Rectal smooth muscle tissue (tissue), 1 donor: ENCODE data around the gene HDDC2.

ENCODE experiments used
- H3K27ac ChIP-seq: one replicate; pipeline ENCODE4 v1.7.0; 2013; ENCODE audit warnings: low read depth, low read length, inconsistent platforms
- H3K27me3 ChIP-seq: one replicate; pipeline ENCODE4 v1.7.0; 2013; ENCODE audit warnings: low read length; ENCODE audit not compliant: control insufficient read depth, insufficient read depth
- H3K36me3 ChIP-seq: one replicate; pipeline ENCODE4 v1.7.0; 2013; ENCODE audit warnings: low read length; ENCODE audit not compliant: control insufficient read depth, insufficient read depth
- H3K4me1 ChIP-seq: one replicate; pipeline ENCODE4 v1.7.0; 2013; ENCODE audit warnings: low read length; ENCODE audit not compliant: control insufficient read depth, insufficient read depth
- H3K4me3 ChIP-seq: one replicate; pipeline ENCODE4 v1.7.0; 2013; ENCODE audit warnings: low read length
- H3K9ac ChIP-seq: one replicate; pipeline ENCODE4 v1.7.0; 2013; ENCODE audit warnings: low read length

Gene HDDC2

DNA sequence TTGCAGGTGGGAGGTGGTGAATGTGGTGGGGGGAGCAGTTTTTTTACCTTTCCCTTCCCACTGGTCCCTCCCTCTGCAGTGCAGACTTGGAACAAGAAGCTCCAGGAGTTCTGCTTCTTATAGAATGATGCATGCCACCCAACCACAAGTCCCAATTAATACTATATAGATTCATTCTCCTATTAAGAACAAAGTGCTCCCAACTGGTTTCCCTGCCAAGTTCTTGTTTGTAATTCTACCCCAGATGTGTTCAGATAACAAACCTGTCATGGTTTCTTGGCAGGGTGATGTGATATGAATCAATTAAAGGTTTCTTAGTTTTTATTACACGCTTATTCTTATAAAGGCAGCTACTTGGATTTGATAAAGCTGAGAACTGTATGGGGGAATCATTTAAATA is 23.9 kb downstream of the HDDC2 start:
- no peak overlapping the region for H3K27ac ChIP-seq
- H3K9ac ChIP-seq = no peak overlapping the region
- H3K36me3 ChIP-seq = peaks cover 11% of the 10 kb centered on the region
- H3K4me3 ChIP-seq = no peak overlapping the region
- H3K27me3 ChIP-seq = no peaks in the 10 kb centered on the region
- H3K4me1 ChIP-seq = no peaks in the 10 kb centered on the region

DNA sequence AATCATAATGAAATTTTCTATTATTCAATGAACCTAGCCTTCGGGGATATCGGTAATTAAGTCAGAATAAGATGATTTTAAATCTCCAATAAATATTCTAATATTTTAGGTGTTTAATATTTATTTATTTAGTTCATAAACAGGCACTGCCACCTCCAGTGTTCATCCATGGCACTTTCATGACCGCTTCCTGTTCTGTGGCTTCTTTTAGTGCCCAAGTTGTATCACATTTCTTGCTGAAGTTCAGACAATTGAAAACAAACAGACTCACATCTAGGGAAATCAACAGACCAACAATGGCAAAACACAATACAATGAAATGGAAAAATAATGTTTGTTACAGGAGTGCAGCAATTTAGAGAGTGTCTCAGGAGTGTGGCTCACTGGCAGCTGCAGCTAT is 26.0 kb downstream of the HDDC2 start:
- H3K9ac ChIP-seq = no peak overlapping the region
- H3K4me1 ChIP-seq = no peaks in the 10 kb centered on the region
- no peaks in the 10 kb centered on the region for H3K27me3 ChIP-seq
- H3K36me3 ChIP-seq = peaks cover 11% of the 10 kb centered on the region
- H3K4me3 ChIP-seq = no peak overlapping the region
- H3K27ac ChIP-seq = no peak overlapping the region

- Histone ChIP-seq H3K27ac (no peak overlapping the region), H3K36me3 (peaks cover 6% of the 10 kb centered on the region), H3K9ac (no peak overlapping the region), H3K4me3 (no peak overlapping the region), H3K27me3 (no peaks in the 10 kb centered on the region), H3K4me1 (no peaks in the 10 kb centered on the region)
Observed at GRCh38 chr6:125274935-125275334, 26.8 kb downstream of the HDDC2 start.

GRCh38 chr6:125273965-125274364 is 27.8 kb downstream of the HDDC2 start:
- Histone ChIP-seq H3K27me3 (no peaks in the 10 kb centered on the region), H3K9ac (no peak overlapping the region), H3K36me3 (peaks cover 6% of the 10 kb centered on the region), H3K4me3 (no peak overlapping the region), H3K27ac (no peak overlapping the region), H3K4me1 (no peaks in the 10 kb centered on the region)

- no peaks in the 10 kb centered on the region for H3K4me1 ChIP-seq
- H3K27me3 ChIP-seq = no peaks in the 10 kb centered on the region
- H3K36me3 ChIP-seq = peaks cover 6% of the 10 kb centered on the region
- no peak overlapping the region for H3K4me3 ChIP-seq
- no peak overlapping the region for H3K9ac ChIP-seq
- H3K27ac ChIP-seq = no peak overlapping the region
Observed at GRCh38 chr6:125273251-125273650, 28.5 kb downstream of the HDDC2 start.

DNA sequence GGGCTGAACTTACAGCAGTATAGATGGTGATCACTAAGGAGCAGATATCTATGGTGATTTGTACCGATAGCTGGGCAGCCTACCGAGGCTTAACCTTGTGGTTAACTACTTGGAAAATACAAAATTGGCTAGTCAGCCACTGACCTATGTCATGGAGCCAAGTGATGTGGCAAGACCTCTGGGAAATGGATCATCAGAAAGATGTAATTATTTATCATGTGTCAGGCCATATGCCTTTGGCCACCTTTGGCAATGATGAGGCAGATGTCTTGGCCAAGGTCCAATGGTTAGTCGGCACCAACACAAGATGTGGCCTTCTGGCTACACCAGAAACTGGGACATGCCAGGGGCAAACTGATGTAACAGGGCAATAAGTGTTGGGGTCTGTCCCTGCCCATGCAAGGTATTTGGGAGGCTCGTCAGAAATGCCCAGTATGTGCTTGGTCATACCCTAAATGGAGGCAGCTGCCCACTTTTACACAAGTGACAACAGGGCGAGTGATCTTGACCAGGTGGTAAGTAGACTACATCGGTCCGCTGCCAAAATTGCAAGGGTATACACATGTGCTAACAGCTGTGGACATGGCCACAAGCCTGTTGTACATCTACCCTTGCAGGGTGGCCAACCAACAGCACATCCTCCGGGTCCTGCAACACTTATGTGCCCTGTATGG is 30.1 kb downstream of the HDDC2 start:
- Histone ChIP-seq H3K4me1 (no peaks in the 10 kb centered on the region), H3K27me3 (no peaks in the 10 kb centered on the region), H3K4me3 (no peak overlapping the region), H3K36me3 (peaks cover 6% of the 10 kb centered on the region), H3K9ac (no peak overlapping the region), H3K27ac (no peak overlapping the region)

DNA sequence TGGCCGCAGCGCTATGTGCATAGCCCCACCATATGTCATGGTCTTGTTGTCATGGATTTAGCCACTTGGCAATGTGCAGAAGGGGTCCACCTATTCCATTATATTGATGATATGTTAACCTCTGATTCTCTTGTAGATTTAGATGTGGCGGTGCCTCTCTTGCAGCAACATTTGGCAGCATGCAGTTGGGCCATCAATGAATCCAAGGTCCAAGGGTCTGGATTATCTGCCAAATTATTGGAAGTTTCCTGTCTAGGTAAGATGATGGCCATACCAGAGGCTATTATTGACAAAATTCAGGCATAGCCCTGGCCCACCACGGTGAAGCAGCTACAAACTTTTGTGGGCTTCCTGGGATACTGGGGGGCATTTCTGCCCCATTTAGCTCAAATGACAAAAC is 31.4 kb downstream of the HDDC2 start:
- H3K4me3 ChIP-seq = no peak overlapping the region
- no peaks in the 10 kb centered on the region for H3K27me3 ChIP-seq
- H3K36me3 ChIP-seq = peaks cover 6% of the 10 kb centered on the region
- H3K9ac ChIP-seq = no peak overlapping the region
- no peaks in the 10 kb centered on the region for H3K4me1 ChIP-seq
- no peak overlapping the region for H3K27ac ChIP-seq

GRCh38 chr6:125269328-125269985 is 32.3 kb downstream of the HDDC2 start:
- Histone ChIP-seq H3K27me3 (no peaks in the 10 kb centered on the region), H3K9ac (no peak overlapping the region), H3K27ac (no peak overlapping the region), H3K4me3 (no peak overlapping the region), H3K4me1 (no peaks in the 10 kb centered on the region), H3K36me3 (peaks cover 6% of the 10 kb centered on the region)

GRCh38 chr6:125268765-125269164 is 33.0 kb downstream of the HDDC2 start:
- H3K4me3 ChIP-seq = no peak overlapping the region
- H3K9ac ChIP-seq = no peak overlapping the region
- H3K27ac ChIP-seq = no peak overlapping the region
- no peaks in the 10 kb centered on the region for H3K27me3 ChIP-seq
- peaks cover 2% of the 10 kb centered on the region for H3K36me3 ChIP-seq
- H3K4me1 ChIP-seq = no peaks in the 10 kb centered on the region

DNA sequence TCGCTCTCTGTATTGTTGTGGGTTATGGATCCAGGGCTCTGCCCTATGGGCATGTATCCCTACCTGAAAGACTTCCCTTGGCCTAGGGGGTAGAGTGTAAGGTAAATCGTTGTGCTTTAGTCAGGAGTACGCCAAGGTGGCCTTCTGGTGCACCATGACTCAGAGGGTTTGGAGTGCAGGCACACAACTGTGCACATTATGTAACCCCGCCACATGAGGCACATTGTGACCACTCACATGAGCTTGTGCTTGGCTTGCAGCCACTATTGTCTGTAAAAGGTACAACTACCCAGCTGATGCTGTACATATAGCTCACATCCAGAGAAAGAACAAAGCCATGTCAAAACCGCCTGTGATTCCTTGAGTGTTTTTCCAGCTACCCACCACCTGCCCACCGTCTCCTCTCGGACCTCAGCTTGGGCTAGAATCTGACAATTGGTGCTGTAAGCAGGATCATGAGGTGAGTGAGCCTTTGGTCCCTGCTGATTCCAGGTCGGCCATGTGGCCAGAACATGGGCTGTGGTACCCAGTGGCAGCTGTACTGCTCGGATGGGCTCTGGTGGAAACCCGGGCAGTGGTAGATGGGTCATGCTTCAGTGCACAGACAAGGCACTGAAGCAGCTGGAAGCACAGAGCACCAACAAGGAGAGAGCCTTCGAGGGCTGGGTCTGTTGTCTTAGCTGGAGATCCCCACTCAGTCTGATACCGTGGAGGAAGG is 33.8 kb downstream of the HDDC2 start:
- no peak overlapping the region for H3K9ac ChIP-seq
- H3K27ac ChIP-seq = no peak overlapping the region
- H3K4me3 ChIP-seq = no peak overlapping the region
- H3K27me3 ChIP-seq = no peaks in the 10 kb centered on the region
- no peaks in the 10 kb centered on the region for H3K4me1 ChIP-seq
- H3K36me3 ChIP-seq = no peaks in the 10 kb centered on the region

DNA sequence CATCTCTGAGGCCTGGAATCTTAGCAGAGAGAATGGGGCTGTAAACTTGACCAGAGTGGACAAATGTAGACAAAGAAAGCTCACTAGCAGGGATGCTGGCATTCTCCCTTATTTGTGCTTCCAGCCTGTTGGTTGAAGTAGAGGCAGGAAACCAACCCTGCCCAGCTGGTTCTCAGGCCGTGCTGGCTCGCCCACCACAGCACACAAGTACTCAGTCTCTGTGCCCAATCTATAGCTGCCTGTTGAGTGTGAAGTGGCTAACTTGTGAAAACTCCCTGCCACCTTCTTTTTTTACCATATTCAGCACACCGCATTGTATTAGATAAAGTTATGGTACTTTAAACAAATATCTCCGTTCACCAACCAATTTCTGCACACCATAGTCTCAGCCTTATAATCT is 37.3 kb downstream of the HDDC2 start:
- Histone ChIP-seq H3K27ac (no peak overlapping the region), H3K9ac (no peak overlapping the region), H3K4me3 (no peak overlapping the region), H3K36me3 (no peaks in the 10 kb centered on the region), H3K4me1 (no peaks in the 10 kb centered on the region), H3K27me3 (no peaks in the 10 kb centered on the region)

GRCh38 chr6:125262016-125263013 is 39.5 kb downstream of the HDDC2 start:
- Histone ChIP-seq H3K4me3 (no peak overlapping the region), H3K9ac (no peak overlapping the region), H3K4me1 (no peaks in the 10 kb centered on the region), H3K27me3 (no peaks in the 10 kb centered on the region), H3K36me3 (no peaks in the 10 kb centered on the region), H3K27ac (no peak overlapping the region)
